PC-9 (cell line): ENCODE measurements around the gene PTPRS.

Source experiments
- CTCF ChIP-seq: fragments of 200-600 bp; sonication (generic); conservative IDR thresholded peaks from 2 replicates; pipeline ENCODE4 v1.6.1; 2017; ENCODE audit warnings: mixed run types, antibody characterized with exemption, mild to moderate bottlenecking, moderate library complexity
- EZH2 ChIP-seq: fragments of 200-600 bp; sonication (generic); IDR thresholded peaks from 2 replicates; pipeline ENCODE4 v1.8.0; 2017; ENCODE audit warnings: antibody characterized with exemption, low read depth

- no peak for TF ChIP-seq CTCF
- TF ChIP-seq EZH2 = no peak
Measured at GRCh38 chr19:5297272-5297669, 43.3 kb downstream of the PTPRS start.
